ENCODE data around the gene LHX3. TPM values are rescaled to one million over a fixed set of nuclear protein-coding genes. Genes with fewer than 3 reads are reported as not detected.

The LHX3 gene
- total and polyA plus RNA-seq, 4 experiments from 2014 or later: not detected

DNA sequence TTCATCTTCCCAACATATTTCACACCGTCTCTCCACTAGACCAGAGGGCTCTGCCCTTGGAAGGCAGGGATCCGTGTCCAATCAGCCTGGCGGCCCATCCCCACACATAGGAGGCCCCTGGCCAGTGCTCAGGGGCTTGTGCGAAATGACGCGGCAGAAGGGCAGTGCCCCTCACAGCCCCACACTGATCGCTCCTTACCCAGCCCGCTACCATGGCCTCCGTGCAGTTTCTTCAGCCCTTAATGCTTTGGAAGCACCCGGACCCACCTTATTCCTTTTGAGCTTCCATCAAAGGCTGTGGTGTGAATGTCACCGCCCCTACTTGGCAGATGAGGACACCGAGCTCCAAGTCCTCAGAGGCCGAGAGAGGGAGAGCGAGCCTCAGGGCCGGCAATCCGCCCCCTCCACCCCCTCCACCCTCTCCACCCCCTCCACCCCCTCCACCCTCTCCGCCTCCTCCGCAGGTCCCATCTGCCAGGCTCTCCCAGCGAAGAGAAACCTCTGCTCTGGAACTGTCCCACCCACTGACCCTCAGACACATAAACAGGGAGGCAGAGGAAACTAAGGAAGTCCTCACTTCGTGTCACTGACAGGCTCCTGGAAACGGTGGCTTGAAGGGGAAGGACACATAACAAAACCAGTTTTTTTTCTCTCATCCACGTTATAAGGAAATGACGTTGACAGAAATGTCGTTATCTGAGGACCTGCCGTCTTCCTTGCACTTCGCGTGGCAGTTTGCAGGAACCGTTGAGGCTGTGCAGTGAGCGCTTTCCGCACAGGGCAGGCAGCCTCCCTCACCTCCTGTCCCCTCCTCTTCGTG lies 26.8 kb upstream of the LHX3 start:
- H3K9me3 Mint-ChIP-seq: peaks cover 0 to 2% (median 0%) of the 10 kb centered on the region in 8 donors
- Histone ChIP-seq H3K4me1 (ENCODE audit: insufficient read depth, low read length) (peaks cover 20% of the 10 kb centered on the region), H3K27me3 (ENCODE audit: insufficient read depth, low read length) (no peaks in the 10 kb centered on the region), H3K36me3 (ENCODE audit: insufficient read depth, low read length) (peaks cover 9% of the 10 kb centered on the region), H3K27ac (ENCODE audit: low read depth, low read length) (peak overlapping the region; percentile 37), H3K4me3 (ENCODE audit: low read length in 2 of 2) (no peak overlapping the region), H3K9me3 (ENCODE audit: control insufficient read depth in 1 of 2, low read length in 2 of 2) (no peaks in the 10 kb centered on the region)
- peaks cover 16 to 59% (median 19%) of the 10 kb centered on the region in 4 donors for H3K4me1 Mint-ChIP-seq
- ChIA-PET CTCF (ENCODE audit: partially characterized antibody) (no interaction called here), POLR2A (ENCODE audit: partially characterized antibody) (no interaction called here)
- peak in 4 of 5 donors; percentile 31 to 55 (median 52) for DNase-seq
- no peaks in the 10 kb centered on the region for H3K27me3 Mint-ChIP-seq
- H3K27ac Mint-ChIP-seq: peak overlapping the region; percentile 65 to 93 (median 86)
- H3K36me3 Mint-ChIP-seq: peaks cover 5 to 25% of the 10 kb centered on the region in 2 donors
- intact Hi-C loops (cut with micrococcal nuclease): no loop called here
- peak overlapping the region; percentile 48 to 80 (median 69) for H3K4me3 Mint-ChIP-seq

DNA sequence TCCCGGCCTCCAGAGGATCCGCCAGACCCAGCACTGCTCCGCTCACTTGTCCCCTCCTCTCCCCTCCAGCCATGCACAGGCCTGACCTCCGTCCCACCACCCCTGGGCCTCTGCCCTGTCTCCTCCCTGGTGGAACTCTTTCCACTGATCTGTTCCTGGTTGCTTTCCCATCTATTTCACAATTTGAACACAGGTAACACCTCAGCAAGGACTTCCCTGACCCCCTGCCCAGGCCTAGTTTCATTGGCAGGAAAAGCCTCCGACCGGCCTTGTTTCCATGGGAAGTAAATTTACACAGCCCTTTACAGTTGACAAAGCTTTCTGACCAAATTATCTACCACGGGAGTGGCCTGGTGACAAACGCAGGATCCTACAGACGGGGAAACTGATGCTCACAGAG lies 25.8 kb upstream of the LHX3 start:
- POLR2A ChIA-PET (ENCODE audit: partially characterized antibody): no interaction called here
- CTCF ChIA-PET (ENCODE audit: partially characterized antibody): no interaction called here
- Histone ChIP-seq H3K27me3 (ENCODE audit: insufficient read depth, low read length) (no peaks in the 10 kb centered on the region), H3K27ac (ENCODE audit: low read depth, low read length) (peak overlapping the region; percentile 37), H3K4me3 (ENCODE audit: low read length in 2 of 2) (no peak overlapping the region), H3K36me3 (ENCODE audit: insufficient read depth, low read length) (peaks cover 9% of the 10 kb centered on the region), H3K4me1 (ENCODE audit: insufficient read depth, low read length) (peaks cover 29% of the 10 kb centered on the region), H3K9me3 (ENCODE audit: control insufficient read depth in 1 of 2, low read length in 2 of 2) (no peaks in the 10 kb centered on the region)
- H3K27ac Mint-ChIP-seq: peak overlapping the region in 6 of 7 donors; percentile 31 to 90 (median 71)
- peaks cover 0 to 2% (median 0%) of the 10 kb centered on the region in 8 donors for H3K9me3 Mint-ChIP-seq
- peaks cover 5 to 29% of the 10 kb centered on the region in 2 donors for H3K36me3 Mint-ChIP-seq
- H3K4me3 Mint-ChIP-seq: peak overlapping the region in 1 of 8 donors; percentile 80
- intact Hi-C loops (cut with micrococcal nuclease): no loop called here
- no peak for DNase-seq
- H3K4me1 Mint-ChIP-seq: peaks cover 18 to 68% (median 25%) of the 10 kb centered on the region in 4 donors
- H3K27me3 Mint-ChIP-seq: no peaks in the 10 kb centered on the region

DNA sequence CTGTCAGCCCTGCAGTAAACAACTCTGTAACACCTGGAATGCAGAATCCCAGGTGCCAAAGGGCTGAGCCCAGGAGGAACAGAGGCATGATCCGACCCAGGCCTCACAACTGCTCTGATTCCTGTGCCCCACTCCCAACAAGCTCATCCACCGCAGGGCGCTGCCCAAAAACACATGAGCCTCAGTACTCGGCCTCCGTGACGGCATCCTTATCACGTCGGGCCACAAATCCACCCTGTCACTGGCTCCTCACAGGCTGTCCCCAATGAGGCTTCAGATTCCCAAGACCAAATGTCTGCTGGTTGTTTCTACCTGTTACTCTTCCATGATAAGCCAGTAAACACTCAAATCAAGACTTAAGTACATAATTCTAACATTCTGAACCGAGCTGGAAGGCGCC lies 25.4 kb upstream of the LHX3 start:
- Mint-ChIP-seq H3K27me3 (no peaks in the 10 kb centered on the region), H3K9me3 (peaks cover 0 to 2% (median 0%) of the 10 kb centered on the region in 8 donors), H3K4me1 (peaks cover 22 to 73% (median 28%) of the 10 kb centered on the region in 4 donors), H3K36me3 (peaks cover 5 to 30% of the 10 kb centered on the region in 2 donors), H3K27ac (peak overlapping the region in 5 of 7 donors; percentile 17 to 78 (median 23)), H3K4me3 (no peak overlapping the region)
- Histone ChIP-seq H3K27me3 (ENCODE audit: insufficient read depth, low read length) (no peaks in the 10 kb centered on the region), H3K27ac (ENCODE audit: low read depth, low read length) (no peak overlapping the region), H3K9me3 (ENCODE audit: control insufficient read depth in 1 of 2, low read length in 2 of 2) (no peaks in the 10 kb centered on the region), H3K4me3 (ENCODE audit: low read length in 2 of 2) (no peak overlapping the region), H3K36me3 (ENCODE audit: insufficient read depth, low read length) (peaks cover 9% of the 10 kb centered on the region), H3K4me1 (ENCODE audit: insufficient read depth, low read length) (peaks cover 33% of the 10 kb centered on the region)
- ChIA-PET POLR2A (ENCODE audit: partially characterized antibody) (no interaction called here), CTCF (ENCODE audit: partially characterized antibody) (no interaction called here)
- DNase-seq: no peak
- intact Hi-C loops (cut with micrococcal nuclease): no loop called here

DNA sequence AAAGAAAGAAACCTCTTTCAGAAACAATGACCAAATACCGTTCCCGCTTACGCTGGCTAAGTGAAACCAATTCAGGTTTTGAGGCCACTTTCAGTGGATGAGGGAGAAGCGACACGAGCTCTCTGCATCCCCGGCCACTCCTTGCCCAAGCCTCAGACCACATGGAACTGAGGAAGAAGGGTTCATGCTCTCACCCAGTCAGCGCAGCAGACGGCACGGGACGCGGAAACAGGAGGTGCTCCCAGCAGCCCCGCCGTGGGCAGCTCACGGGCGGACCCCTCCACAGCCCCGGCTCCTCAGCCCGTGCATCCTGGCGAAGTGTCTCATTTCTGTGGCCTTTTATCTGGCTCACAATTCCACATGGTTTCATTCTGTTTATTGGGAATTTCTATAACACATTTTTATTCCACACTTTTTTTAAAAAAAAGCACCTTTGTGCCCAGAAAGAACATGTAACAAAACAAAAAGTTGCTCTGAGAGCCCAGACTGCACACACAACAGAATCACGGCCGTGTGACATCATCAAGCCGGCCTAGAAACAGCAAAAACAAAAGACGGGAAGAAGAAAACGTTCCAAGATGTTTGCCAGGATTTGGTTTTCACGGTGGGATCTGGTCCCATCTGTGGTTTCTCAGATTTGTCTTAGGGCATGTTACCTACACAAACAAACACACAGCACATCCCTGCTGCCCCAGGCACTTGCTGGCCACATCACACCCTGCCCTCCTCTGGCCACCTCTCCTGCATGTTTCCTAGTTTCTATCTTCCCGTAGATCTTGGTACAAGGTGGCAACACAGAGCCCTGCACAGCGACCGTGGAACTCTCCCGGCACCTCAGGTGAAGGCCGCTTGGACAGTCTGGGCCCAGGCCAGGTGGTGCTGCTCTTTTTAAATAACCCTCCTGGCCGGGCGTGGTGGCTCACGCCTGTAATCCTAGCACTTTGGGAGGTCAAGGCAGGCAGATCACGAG lies 24.5 kb upstream of the LHX3 start:
- peaks cover 0 to 2% (median 0%) of the 10 kb centered on the region in 8 donors for H3K9me3 Mint-ChIP-seq
- peaks cover 3% of the 10 kb centered on the region for H3K36me3 ChIP-seq (ENCODE audit: insufficient read depth, low read length)
- ChIA-PET POLR2A (ENCODE audit: partially characterized antibody) (no interaction called here), CTCF (ENCODE audit: partially characterized antibody) (no interaction called here)
- no peaks in the 10 kb centered on the region for H3K27me3 Mint-ChIP-seq
- no peak for DNase-seq
- H3K9me3 ChIP-seq (ENCODE audit: control insufficient read depth in 1 of 2, low read length in 2 of 2): no peaks in the 10 kb centered on the region
- no peak overlapping the region for H3K27ac ChIP-seq (ENCODE audit: low read depth, low read length)
- no peaks in the 10 kb centered on the region for H3K27me3 ChIP-seq (ENCODE audit: insufficient read depth, low read length)
- no peak overlapping the region for H3K4me3 Mint-ChIP-seq
- H3K36me3 Mint-ChIP-seq: peaks cover 0 to 29% of the 10 kb centered on the region in 2 donors
- H3K4me3 ChIP-seq (ENCODE audit: low read length in 2 of 2): no peak overlapping the region
- intact Hi-C loops (cut with micrococcal nuclease): no loop called here
- peaks cover 43% of the 10 kb centered on the region for H3K4me1 ChIP-seq (ENCODE audit: insufficient read depth, low read length)
- peaks cover 26 to 71% (median 34%) of the 10 kb centered on the region in 4 donors for H3K4me1 Mint-ChIP-seq
- peak overlapping the region in 4 of 7 donors; percentile 17 to 78 (median 49) for H3K27ac Mint-ChIP-seq

- H3K36me3 Mint-ChIP-seq: peaks cover 7 to 32% of the 10 kb centered on the region in 2 donors
- peaks cover 4% of the 10 kb centered on the region for H3K36me3 ChIP-seq (ENCODE audit: insufficient read depth, low read length)
- peaks cover 23 to 63% (median 31%) of the 10 kb centered on the region in 4 donors for H3K4me1 Mint-ChIP-seq
- ChIA-PET POLR2A (ENCODE audit: partially characterized antibody) (no interaction called here), CTCF (ENCODE audit: partially characterized antibody) (no interaction called here)
- peaks cover 0 to 2% (median 0%) of the 10 kb centered on the region in 8 donors for H3K9me3 Mint-ChIP-seq
- intact Hi-C loops (cut with micrococcal nuclease): no loop called here
- no peak for DNase-seq
- H3K27me3 Mint-ChIP-seq: no peaks in the 10 kb centered on the region
- H3K27me3 ChIP-seq (ENCODE audit: insufficient read depth, low read length): no peaks in the 10 kb centered on the region
- no peak overlapping the region for H3K27ac ChIP-seq (ENCODE audit: low read depth, low read length)
- H3K4me3 Mint-ChIP-seq: peak overlapping the region in 1 of 8 donors; percentile 21
- H3K4me1 ChIP-seq (ENCODE audit: insufficient read depth, low read length): peaks cover 49% of the 10 kb centered on the region
- no peak overlapping the region for H3K4me3 ChIP-seq (ENCODE audit: low read length in 2 of 2)
- peak overlapping the region in 5 of 7 donors; percentile 36 to 88 (median 68) for H3K27ac Mint-ChIP-seq
- H3K9me3 ChIP-seq (ENCODE audit: control insufficient read depth in 1 of 2, low read length in 2 of 2): no peaks in the 10 kb centered on the region
Measured at GRCh38 chr9:136228107-136228875, 23.4 kb upstream of the LHX3 start.

GRCh38 chr9:136226680-136227407 lies 21.9 kb upstream of the LHX3 start:
- no peaks in the 10 kb centered on the region for H3K27me3 ChIP-seq (ENCODE audit: insufficient read depth, low read length)
- DNase-seq: no peak
- intact Hi-C loops (cut with micrococcal nuclease): no loop called here
- Mint-ChIP-seq H3K36me3 (peaks cover 12 to 36% of the 10 kb centered on the region in 2 donors), H3K4me1 (peaks cover 18 to 54% (median 24%) of the 10 kb centered on the region in 4 donors), H3K27me3 (no peaks in the 10 kb centered on the region), H3K27ac (peak overlapping the region in 5 of 7 donors; percentile 27 to 99 (median 39)), H3K9me3 (peaks cover 0 to 2% (median 0%) of the 10 kb centered on the region in 8 donors), H3K4me3 (no peak overlapping the region)
- peak overlapping the region; percentile 20 for H3K27ac ChIP-seq (ENCODE audit: low read depth, low read length)
- H3K4me3 ChIP-seq (ENCODE audit: low read length in 2 of 2): no peak overlapping the region
- POLR2A ChIA-PET (ENCODE audit: partially characterized antibody): no interaction called here
- CTCF ChIA-PET (ENCODE audit: partially characterized antibody): interaction anchor here (1.1 kb wide), 1 partner anchor 13 kb away, joined by 3 read pairs; no protein-coding TSS in a partner anchor
- peaks cover 11% of the 10 kb centered on the region for H3K36me3 ChIP-seq (ENCODE audit: insufficient read depth, low read length)
- H3K4me1 ChIP-seq (ENCODE audit: insufficient read depth, low read length): peaks cover 38% of the 10 kb centered on the region
- no peaks in the 10 kb centered on the region for H3K9me3 ChIP-seq (ENCODE audit: control insufficient read depth in 1 of 2, low read length in 2 of 2)

Data from CD4-positive, alpha-beta memory T cell (primary cell).